Natural killer cell treated with Interleukin-12 subunit alpha and Interleukin-12 subunit beta and Interleukin-15 and Interleukin-18, amount 100 ng/mL, for 72 hours (primary cell): Measurements from ENCODE around the gene RDH11. TPM values are rescaled to one million over a fixed set of nuclear protein-coding genes. Genes with fewer than 3 reads are reported as not detected.

ENCODE experiments used
- ATAC-seq, 2 donors: fragments of 150-1000 bp; cut with Tn5 transposase in 1 of 2; sonication (Bioruptor Pico), chemical (Tn5 transposase) in 1 of 2; 2 replicates each; pipeline ENCODE4 v1.10.0; 2021
- DNase-seq: peaks from one replicate; pipeline ENCODE4 v3.0.0; 2022; ENCODE audit warnings: low spot score
- H3K27ac Mint-ChIP-seq, 2 donors: 1 replicate in 1 of 2; 2 replicates in 1 of 2; pipeline ENCODE4 v1.8.0; 2022; ENCODE audit warnings: mixed read lengths in 2 of 2, mild to moderate bottlenecking in 1 of 2, moderate library complexity in 1 of 2
- H3K27me3 Mint-ChIP-seq, 2 donors: 1 replicate in 1 of 2; 2 replicates in 1 of 2; pipeline ENCODE4 v1.8.0; 2022; ENCODE audit warnings: mixed read lengths in 2 of 2
- H3K36me3 Mint-ChIP-seq: one replicate; pipeline ENCODE4 v1.8.0; 2022; ENCODE audit warnings: mixed read lengths
- H3K4me1 Mint-ChIP-seq, 2 donors: 1 replicate in 1 of 2; 2 replicates in 1 of 2; pipeline ENCODE4 v1.8.0; 2022; ENCODE audit warnings: low read depth in 2 of 2, mixed read lengths in 2 of 2, mild to moderate bottlenecking in 1 of 2
- H3K4me3 Mint-ChIP-seq: one replicate; pipeline ENCODE4 v1.8.0; 2022; ENCODE audit warnings: mixed read lengths
- H3K9me3 Mint-ChIP-seq: 2 replicates; pipeline ENCODE4 v1.8.0; 2022; ENCODE audit warnings: mixed read lengths
- total RNA-seq, 2 donors: library from RNA; stranded (reverse); gene quantifications; one replicate each; pipeline ENCODE4 v1.2.3, GENCODE V29; 2022

The RDH11 gene
- total RNA-seq, 2 donors from 2014 or later, result 47.0 to 57.3 TPM

DNA sequence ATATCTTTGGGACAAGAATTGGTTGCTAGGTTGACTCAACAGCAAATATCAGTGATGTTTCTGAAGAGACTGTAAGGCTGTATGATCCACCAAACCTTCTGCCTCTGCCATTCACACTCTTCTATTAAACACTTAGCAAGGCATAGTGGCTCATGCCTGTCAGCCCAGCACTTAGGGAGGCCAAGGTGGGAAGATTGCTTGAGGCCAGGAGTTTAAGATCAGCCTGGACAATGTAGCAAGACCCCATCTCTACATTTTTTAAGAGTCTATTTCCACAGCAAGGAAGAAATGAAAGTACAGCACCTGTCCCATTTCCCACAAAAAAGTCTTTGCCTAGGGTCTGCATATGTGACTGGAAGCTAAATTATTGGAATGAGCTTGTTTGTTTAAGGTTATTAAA, 68.0 kb downstream of the RDH11 start:
- Mint-ChIP-seq H3K27me3 (no peaks in the 10 kb centered on the region), H3K36me3 (no peaks in the 10 kb centered on the region), H3K9me3 (no peaks in the 10 kb centered on the region), H3K4me3 (no peak overlapping the region), H3K27ac (no peak overlapping the region), H3K4me1 (peaks cover 6% of the 10 kb centered on the region in 2 donors)
- DNase-seq (no peak), ATAC-seq (no peak)

Other genes with a start within 250 kb of the RDH11 start
- gene TMEM229B, start 207.0 kb downstream of the RDH11 start, total RNA-seq, result 10 to 100 TPM in 1 of 2 donors, 1 to 10 TPM in 1; 7.1 to 14.7 TPM
- gene PLEKHH1, start 162.5 kb downstream of the RDH11 start, total RNA-seq, result 1 to 10 TPM; 1.2 to 1.9 TPM
- gene PIGH, start 95.5 kb downstream of the RDH11 start, total RNA-seq, result 10 to 100 TPM; 30.1 to 37.4 TPM
- gene ARG2, start 75.8 kb downstream of the RDH11 start, total RNA-seq, result 1 to 10 TPM; 4.3 to 8.0 TPM
- 10 to 100 TPM; 73.5 to 76.6 TPM for gene VTI1B, start 21.1 kb downstream of the RDH11 start, total RNA-seq
- gene RDH12, start 6.1 kb upstream of the RDH11 start, total RNA-seq, result not detected
- gene ZFYVE26, start 120.8 kb upstream of the RDH11 start, total RNA-seq, result 10 to 100 TPM; 25.4 to 38.0 TPM
- 10 to 100 TPM; 31.1 to 67.3 TPM for gene RAD51B, start 124.0 kb upstream of the RDH11 start, total RNA-seq